BE2C (cell line): ENCODE measurements around the gene SOWAHA.
A peak's percentile ranks its signal among the peaks of the same experiment; 100 is the strongest.
"Not testable (repeated sequence)": the region's sequence is repeated elsewhere in the genome, so short reads cannot be mapped to it uniquely, and the experiment has no call there.

ENCODE experiments used
- DNase-seq: peaks from one replicate; pipeline ENCODE4 v3.0.0-alpha.2; 2020
- H3K27me3 ChIP-seq: fragments of 250-450 bp; sonication (Bioruptor Pico); 2 replicates; pipeline ENCODE4 v1.5.1; 2020; ENCODE audit warnings: mild to moderate bottlenecking
- H3K36me3 ChIP-seq: fragments of 250-450 bp; sonication (Bioruptor Pico); 2 replicates; pipeline ENCODE4 v1.5.1; 2020; ENCODE audit warnings: mild to moderate bottlenecking
- H3K4me1 ChIP-seq: fragments of 250-450 bp; sonication (Bioruptor Pico); 2 replicates; pipeline ENCODE4 v1.5.1; 2020
- H3K4me3 ChIP-seq: 2 replicates; pipeline ENCODE4 v1.5.1; 2011; ENCODE audit warnings: low read depth, low read length
- H3K9me3 ChIP-seq: fragments of 250-450 bp; sonication (Bioruptor Pico); 2 replicates; pipeline ENCODE4 v1.5.1; 2020
- CTCF ChIP-seq: IDR thresholded peaks from 2 replicates; pipeline ENCODE4 v1.5.1; 2012; ENCODE audit warnings: mild to moderate bottlenecking, low read depth, low read length

Gene SOWAHA

GRCh38 chr5:132799392-132799791 lies 13.7 kb upstream of the SOWAHA start:
- Histone ChIP-seq H3K4me3 (no peak overlapping the region), H3K27me3 (no peaks in the 10 kb centered on the region), H3K9me3 (no peaks in the 10 kb centered on the region), H3K4me1 (no peaks in the 10 kb centered on the region), H3K36me3 (no peaks in the 10 kb centered on the region)
- TF ChIP-seq CTCF = no peak
- no peak for DNase-seq

DNA sequence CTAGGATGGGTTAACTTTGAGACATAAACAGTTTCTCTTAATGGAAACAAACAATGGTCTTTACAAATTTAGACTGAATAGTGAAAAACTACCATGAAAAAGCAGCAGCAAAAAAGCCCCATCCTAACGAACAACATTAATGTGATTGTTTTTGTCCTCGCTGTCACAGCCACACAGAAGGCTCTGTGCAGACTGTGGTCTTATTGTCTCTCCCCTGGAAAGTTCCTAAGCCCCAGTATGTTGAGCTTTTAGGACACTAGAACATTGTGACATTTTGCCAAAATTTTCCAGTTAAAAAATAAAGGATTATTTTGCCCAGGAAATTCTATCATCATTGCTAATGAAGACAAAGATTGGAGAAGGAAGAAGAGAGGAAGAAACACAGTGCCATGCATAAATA lies 12.6 kb upstream of the SOWAHA start:
- no peak overlapping the region for H3K4me3 ChIP-seq
- no peak for DNase-seq
- no peaks in the 10 kb centered on the region for H3K4me1 ChIP-seq
- no peaks in the 10 kb centered on the region for H3K9me3 ChIP-seq
- H3K36me3 ChIP-seq = no peaks in the 10 kb centered on the region
- TF ChIP-seq CTCF = no peak
- no peaks in the 10 kb centered on the region for H3K27me3 ChIP-seq

GRCh38 chr5:132802044-132802684 lies 10.9 kb upstream of the SOWAHA start:
- no peak for DNase-seq
- TF ChIP-seq CTCF = no peak

GRCh38 chr5:132802685-132803066 lies 10.4 kb upstream of the SOWAHA start:
- H3K4me1 ChIP-seq, H3K27me3 ChIP-seq, H3K36me3 ChIP-seq, H3K9me3 ChIP-seq, H3K4me3 ChIP-seq, DNase-seq: not testable (repeated sequence)

More at GRCh38 chr5:132802044-132802684, 10.9 kb upstream of the SOWAHA start:
- Histone ChIP-seq H3K9me3 (no peaks in the 10 kb centered on the region), H3K27me3 (no peaks in the 10 kb centered on the region), H3K4me1 (no peaks in the 10 kb centered on the region; the same call in 1 of the 2 replicates), H3K36me3 (no peaks in the 10 kb centered on the region), H3K4me3 (no peak overlapping the region)

GRCh38 chr5:132804219-132804618 lies 8.9 kb upstream of the SOWAHA start:
- H3K36me3 ChIP-seq, H3K27me3 ChIP-seq, DNase-seq, H3K4me3 ChIP-seq, H3K9me3 ChIP-seq: not testable (repeated sequence)
- peaks cover 15% of the 10 kb centered on the region for H3K4me1 ChIP-seq

DNA sequence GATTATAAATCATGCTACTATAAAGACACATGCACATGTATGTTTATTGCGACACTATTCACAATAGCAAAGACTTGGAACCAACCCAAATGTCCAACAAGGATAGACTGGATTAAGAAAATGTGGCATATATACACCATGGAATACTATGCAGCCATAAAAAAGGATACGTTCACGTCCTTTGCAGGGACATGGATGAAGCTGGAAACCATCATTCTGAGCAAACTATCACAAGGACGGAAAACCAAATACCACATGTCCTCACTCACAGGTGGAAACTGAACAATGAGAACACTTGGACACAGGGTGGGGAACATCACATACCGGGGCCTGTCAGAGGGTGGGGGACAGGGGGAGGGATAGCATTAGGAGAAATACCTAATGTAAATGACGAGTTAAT lies 7.2 kb upstream of the SOWAHA start:
- peaks cover 16% of the 10 kb centered on the region for H3K4me1 ChIP-seq
- not testable (repeated sequence) for H3K27me3 ChIP-seq, H3K9me3 ChIP-seq, H3K36me3 ChIP-seq, DNase-seq, H3K4me3 ChIP-seq

DNA sequence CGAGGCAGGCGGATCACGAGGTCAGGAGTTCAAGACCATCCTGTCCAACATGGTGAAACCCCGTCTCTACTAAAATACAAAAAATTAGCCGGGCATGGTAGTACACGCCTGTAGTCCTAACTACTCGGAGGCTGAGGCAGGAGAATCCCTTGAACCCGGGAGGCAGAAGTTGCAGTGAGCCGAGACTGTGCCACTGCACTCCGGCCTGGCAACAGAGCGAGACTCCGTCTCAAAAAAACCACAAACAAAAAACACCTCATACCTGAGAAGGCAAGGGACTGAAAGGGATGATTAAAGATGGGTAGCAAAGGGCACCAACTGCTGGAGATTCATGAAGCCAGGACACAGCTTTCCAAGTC lies 6.3 kb upstream of the SOWAHA start:
- not testable (repeated sequence) for DNase-seq, H3K9me3 ChIP-seq, H3K4me3 ChIP-seq, H3K36me3 ChIP-seq, H3K27me3 ChIP-seq
- peaks cover 16% of the 10 kb centered on the region for H3K4me1 ChIP-seq

DNA sequence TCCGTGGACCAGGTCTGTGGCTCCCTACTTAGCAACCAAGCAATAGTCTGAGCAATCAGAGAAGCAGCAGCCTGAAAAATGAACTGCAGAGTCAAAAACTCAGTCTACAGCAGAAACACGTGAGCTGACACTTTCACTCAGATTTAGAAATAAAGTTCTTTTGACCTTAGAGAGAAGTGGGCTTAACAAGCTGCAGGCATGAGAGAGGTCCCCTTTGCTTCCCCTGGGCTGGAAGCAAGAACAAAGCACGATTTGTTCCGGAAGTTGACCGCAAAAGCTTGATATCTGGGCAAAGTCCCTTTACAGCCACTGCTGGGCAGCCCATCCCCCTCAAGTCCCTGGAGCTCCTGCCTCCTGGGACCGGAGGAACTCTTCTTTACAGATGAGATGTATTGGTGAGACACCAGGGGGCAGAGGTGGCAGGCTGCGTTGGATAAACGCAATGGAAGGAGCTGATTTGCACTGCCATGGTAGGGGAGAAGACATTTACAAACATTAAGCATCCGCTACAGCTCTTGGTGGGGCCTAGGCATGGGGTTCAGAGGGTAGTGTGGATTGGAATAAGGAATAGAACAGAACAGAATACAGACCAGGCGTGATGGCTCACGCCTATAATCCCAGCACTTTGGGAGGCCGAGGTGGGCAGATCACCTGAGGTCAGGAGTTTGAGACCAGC lies 5.8 kb upstream of the SOWAHA start:
- no peaks in the 10 kb centered on the region for H3K36me3 ChIP-seq
- H3K4me1 ChIP-seq = peaks cover 16% of the 10 kb centered on the region

More for the DNA sequence above, 5.8 kb upstream of the SOWAHA start:
- DNase-seq = peak; percentile 69
- peak; percentile 61 for TF ChIP-seq CTCF
- no peaks in the 10 kb centered on the region for H3K9me3 ChIP-seq
- H3K4me3 ChIP-seq = no peak overlapping the region
- no peaks in the 10 kb centered on the region for H3K27me3 ChIP-seq
